ENCODE data around the gene NFATC2. TPM values are rescaled to one million over a fixed set of nuclear protein-coding genes. Genes with fewer than 3 reads are reported as not detected.

NFATC2 gene
- total RNA-seq, 1 donor from 2014 or later: 3.9 TPM

GRCh38 chr20:51338692-51339440 is 203.7 kb downstream of the NFATC2 start:
- H3K9me3 Mint-ChIP-seq (ENCODE audit: unreplicated experiment): peaks cover 10% of the 10 kb centered on the region
- Histone ChIP-seq H3K79me2 (ENCODE audit: insufficient read depth, low read length) (no peaks in the 10 kb centered on the region), H4K20me1 (ENCODE audit: insufficient read depth, low read length) (no peaks in the 10 kb centered on the region), H3K4me3 (ENCODE audit: insufficient read depth, low read depth, low read length) (no peak overlapping the region), H2AFZ (ENCODE audit: low read depth, low read length) (no peak overlapping the region), H3K9ac (ENCODE audit: low read length) (peak overlapping the region; percentile 57), H3K36me3 (ENCODE audit: insufficient read depth, low read length) (no peaks in the 10 kb centered on the region), H3K27ac (ENCODE audit: low read depth, low read length) (peak overlapping the region; percentile 99), H3K4me2 (ENCODE audit: low read length) (no peak overlapping the region), H3K4me1 (ENCODE audit: insufficient read depth, low read length) (peaks cover 31% of the 10 kb centered on the region), H3K9me3 (ENCODE audit: insufficient read depth, low read depth, low read length) (no peaks in the 10 kb centered on the region), H3K27me3 (ENCODE audit: insufficient read depth, low read length) (no peaks in the 10 kb centered on the region)
- H3K27ac Mint-ChIP-seq (ENCODE audit: unreplicated experiment): peak overlapping the region; percentile 75
- H3K4me1 Mint-ChIP-seq (ENCODE audit: low read depth, unreplicated experiment): peaks cover 31% of the 10 kb centered on the region
- H3K27me3 Mint-ChIP-seq (ENCODE audit: low read depth, unreplicated experiment): no peaks in the 10 kb centered on the region
- peaks cover 6% of the 10 kb centered on the region for H3K36me3 Mint-ChIP-seq (ENCODE audit: low read depth, unreplicated experiment)
- DNase-seq (ENCODE audit: low read depth): peak; percentile 89
- TF ChIP-seq EZH2 (IDR thresholded peaks at IDR 0.05; ENCODE audit: insufficient read depth, low read length): no peak
- TF ChIP-seq, protein P1, sequence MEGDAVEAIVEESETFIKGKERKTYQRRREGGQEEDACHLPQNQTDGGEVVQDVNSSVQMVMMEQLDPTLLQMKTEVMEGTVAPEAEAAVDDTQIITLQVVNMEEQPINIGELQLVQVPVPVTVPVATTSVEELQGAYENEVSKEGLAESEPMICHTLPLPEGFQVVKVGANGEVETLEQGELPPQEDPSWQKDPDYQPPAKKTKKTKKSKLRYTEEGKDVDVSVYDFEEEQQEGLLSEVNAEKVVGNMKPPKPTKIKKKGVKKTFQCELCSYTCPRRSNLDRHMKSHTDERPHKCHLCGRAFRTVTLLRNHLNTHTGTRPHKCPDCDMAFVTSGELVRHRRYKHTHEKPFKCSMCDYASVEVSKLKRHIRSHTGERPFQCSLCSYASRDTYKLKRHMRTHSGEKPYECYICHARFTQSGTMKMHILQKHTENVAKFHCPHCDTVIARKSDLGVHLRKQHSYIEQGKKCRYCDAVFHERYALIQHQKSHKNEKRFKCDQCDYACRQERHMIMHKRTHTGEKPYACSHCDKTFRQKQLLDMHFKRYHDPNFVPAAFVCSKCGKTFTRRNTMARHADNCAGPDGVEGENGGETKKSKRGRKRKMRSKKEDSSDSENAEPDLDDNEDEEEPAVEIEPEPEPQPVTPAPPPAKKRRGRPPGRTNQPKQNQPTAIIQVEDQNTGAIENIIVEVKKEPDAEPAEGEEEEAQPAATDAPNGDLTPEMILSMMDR (IDR thresholded peaks at IDR 0.05; ENCODE audit: insufficient read depth, low read depth, low read length): no peak
- no peak overlapping the region for H3K4me3 Mint-ChIP-seq (ENCODE audit: unreplicated experiment)
- FAIRE-seq: no peak

DNA sequence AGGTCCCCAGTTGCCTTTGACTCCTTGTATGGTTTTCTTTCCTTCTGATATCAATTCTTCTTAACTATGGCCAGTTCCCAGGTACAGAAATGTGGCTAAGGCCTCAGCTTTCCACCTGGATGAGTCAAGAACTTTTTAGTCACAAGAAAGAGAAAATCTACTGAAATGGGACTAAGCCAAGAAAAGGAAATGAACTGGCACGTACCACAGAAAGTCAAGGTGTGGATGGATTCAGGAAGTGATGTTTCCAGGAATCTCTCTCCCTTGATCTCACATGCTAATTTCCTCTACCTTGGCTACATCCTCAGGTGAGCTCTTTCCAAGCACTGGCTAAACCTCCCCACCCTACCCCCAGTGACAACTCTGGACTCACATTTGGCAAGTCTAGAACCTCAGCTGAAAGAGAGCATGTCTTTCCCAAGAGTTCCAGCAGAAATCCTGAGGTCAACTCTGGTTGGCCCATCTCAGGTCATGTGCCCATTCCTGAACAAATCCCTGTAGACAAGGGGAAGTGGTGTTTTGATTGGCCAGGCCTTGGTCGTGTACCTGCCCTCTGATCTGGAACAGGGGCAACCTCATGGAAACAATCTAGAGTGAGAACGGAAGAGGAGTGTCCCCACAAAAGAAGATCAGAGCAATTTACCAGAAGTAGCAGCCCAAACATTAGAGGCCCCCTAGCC is 205.3 kb downstream of the NFATC2 start:
- no peak for DNase-seq (ENCODE audit: low read depth)
- TF ChIP-seq, protein P1 (IDR thresholded peaks at IDR 0.05; ENCODE audit: insufficient read depth, low read depth, low read length): no peak
- no peak for TF ChIP-seq EZH2 (IDR thresholded peaks at IDR 0.05; ENCODE audit: insufficient read depth, low read length)
- Mint-ChIP-seq H3K9me3 (ENCODE audit: unreplicated experiment) (peaks cover 1% of the 10 kb centered on the region), H3K4me1 (ENCODE audit: low read depth, unreplicated experiment) (peaks cover 31% of the 10 kb centered on the region), H3K36me3 (ENCODE audit: low read depth, unreplicated experiment) (no peaks in the 10 kb centered on the region), H3K4me3 (ENCODE audit: unreplicated experiment) (no peak overlapping the region), H3K27ac (ENCODE audit: unreplicated experiment) (peak overlapping the region; percentile 9), H3K27me3 (ENCODE audit: low read depth, unreplicated experiment) (no peaks in the 10 kb centered on the region)
- Histone ChIP-seq H3K36me3 (ENCODE audit: insufficient read depth, low read length) (no peaks in the 10 kb centered on the region), H3K4me1 (ENCODE audit: insufficient read depth, low read length) (peaks cover 31% of the 10 kb centered on the region), H2AFZ (ENCODE audit: low read depth, low read length) (no peak overlapping the region), H3K9me3 (ENCODE audit: insufficient read depth, low read depth, low read length) (no peaks in the 10 kb centered on the region), H3K4me3 (ENCODE audit: insufficient read depth, low read depth, low read length) (no peak overlapping the region), H3K9ac (ENCODE audit: low read length) (peak overlapping the region; percentile 57), H3K27me3 (ENCODE audit: insufficient read depth, low read length) (no peaks in the 10 kb centered on the region), H3K79me2 (ENCODE audit: insufficient read depth, low read length) (no peaks in the 10 kb centered on the region), H3K4me2 (ENCODE audit: low read length) (no peak overlapping the region), H4K20me1 (ENCODE audit: insufficient read depth, low read length) (no peaks in the 10 kb centered on the region), H3K27ac (ENCODE audit: low read depth, low read length) (peak overlapping the region; percentile 99)
- no peak for FAIRE-seq

Small RNA genes lying within 50 kb of the gene (microRNA-seq; reads per million reads assigned to microRNA genes)
- 4.7 reads per million, percentile 19 among the genes with 10 or more reads in this experiment for gene MIR3194

Other genes starting within 250 kb of the NFATC2 start
- gene ATP9A, start 225.7 kb upstream of the NFATC2 start, total RNA-seq: 12.9 and 13.5 TPM in 2 replicates

Data from astrocyte (in vitro differentiated cells and primary cell).